Subcutaneous abdominal adipose tissue (tissue), 5 donors: ENCODE data around the gene IFT25.
"Not testable (repeated sequence)": the region's sequence is repeated elsewhere in the genome, so short reads cannot be mapped to it uniquely, and the experiment has no call there.

Experiments
- H3K27ac ChIP-seq: one replicate; pipeline ENCODE4 v1.7.0; 2013; ENCODE audit warnings: low read depth, mild to moderate bottlenecking, inconsistent platforms, low read length, moderate library complexity
- H3K27me3 ChIP-seq, 5 donors: one replicate each; pipeline ENCODE4 v1.7.0; 2013; ENCODE audit warnings: low read length in 5 of 5, inconsistent platforms in 1 of 5; ENCODE audit not compliant: control insufficient read depth in 5 of 5, insufficient read depth in 4 of 5
- H3K36me3 ChIP-seq, 5 donors: one replicate each; pipeline ENCODE4 v1.7.0; 2013; ENCODE audit warnings: low read length in 5 of 5; ENCODE audit not compliant: control insufficient read depth in 5 of 5, insufficient read depth in 5 of 5
- H3K4me1 ChIP-seq, 5 donors: one replicate each; pipeline ENCODE4 v1.7.0; 2013; ENCODE audit warnings: low read length in 5 of 5, mild to moderate bottlenecking in 3 of 5, moderate library complexity in 1 of 5; ENCODE audit not compliant: control insufficient read depth in 5 of 5, insufficient read depth in 5 of 5
- H3K4me3 ChIP-seq, 5 donors: one replicate each; pipeline ENCODE4 v1.7.0; 2013; ENCODE audit warnings: low read length in 5 of 5, low read depth in 1 of 5
- H3K9ac ChIP-seq, 5 donors: one replicate each; pipeline ENCODE4 v1.7.0; 2013; ENCODE audit warnings: low read length in 5 of 5, mild to moderate bottlenecking in 4 of 5, moderate library complexity in 3 of 5
- H3K9me3 ChIP-seq, 5 donors: one replicate each; pipeline ENCODE4 v1.7.0; 2013; ENCODE audit warnings: low read length in 5 of 5; ENCODE audit not compliant: control insufficient read depth in 5 of 5
- donor health status: healthy.
- donor health status: healthy.
- donor health status: healthy.
- donor health status: healthy.
- donor health status: healthy.

The IFT25 gene

GRCh38 chr1:53979712-53980450, 34.4 kb upstream of the IFT25 start:
- Histone ChIP-seq H3K27me3 (no peaks in the 10 kb centered on the region), H3K9me3 (no peaks in the 10 kb centered on the region), H3K27ac (no peak overlapping the region), H3K4me1 (peaks cover 0 to 14% (median 10%) of the 10 kb centered on the region in 5 donors), H3K9ac (no peak overlapping the region), H3K36me3 (no peaks in the 10 kb centered on the region), H3K4me3 (no peak overlapping the region)

GRCh38 chr1:53975861-53976260, 30.4 kb upstream of the IFT25 start:
- no peaks in the 10 kb centered on the region for H3K27me3 ChIP-seq
- no peak overlapping the region for H3K27ac ChIP-seq
- peaks cover 0 to 4% (median 0%) of the 10 kb centered on the region in 5 donors for H3K4me1 ChIP-seq
- H3K9ac ChIP-seq, result no peak overlapping the region
- H3K36me3 ChIP-seq, result peaks cover 0 to 6% (median 5%) of the 10 kb centered on the region in 5 donors
- no peaks in the 10 kb centered on the region for H3K9me3 ChIP-seq
- H3K4me3 ChIP-seq, result no peak overlapping the region

- Histone ChIP-seq H3K4me1 (no peaks in the 10 kb centered on the region), H3K27ac (no peak overlapping the region), H3K9me3 (no peaks in the 10 kb centered on the region), H3K4me3 (no peak overlapping the region), H3K36me3 (peaks cover 19 to 38% (median 30%) of the 10 kb centered on the region in 5 donors), H3K27me3 (no peaks in the 10 kb centered on the region), H3K9ac (no peak overlapping the region)
Observed at GRCh38 chr1:53971718-53972117, 26.2 kb upstream of the IFT25 start.

- H3K9ac ChIP-seq, H3K27ac ChIP-seq, H3K4me3 ChIP-seq, H3K4me1 ChIP-seq, H3K27me3 ChIP-seq, H3K9me3 ChIP-seq: not testable (repeated sequence)
- peaks cover 26 to 50% (median 41%) of the 10 kb centered on the region in 5 donors for H3K36me3 ChIP-seq
Observed at GRCh38 chr1:53969323-53969722, 23.8 kb upstream of the IFT25 start.

- Histone ChIP-seq H3K27me3 (no peaks in the 10 kb centered on the region), H3K36me3 (peaks cover 26 to 61% (median 47%) of the 10 kb centered on the region in 5 donors), H3K27ac (no peak overlapping the region), H3K4me3 (no peak overlapping the region), H3K9me3 (no peaks in the 10 kb centered on the region), H3K4me1 (no peaks in the 10 kb centered on the region), H3K9ac (no peak overlapping the region)
Observed at GRCh38 chr1:53968125-53968513, 22.6 kb upstream of the IFT25 start.

GRCh38 chr1:53967409-53968124, 22.1 kb upstream of the IFT25 start:
- Histone ChIP-seq H3K9me3 (no peaks in the 10 kb centered on the region), H3K9ac (no peak overlapping the region), H3K4me1 (no peaks in the 10 kb centered on the region), H3K4me3 (no peak overlapping the region), H3K27ac (no peak overlapping the region), H3K27me3 (no peaks in the 10 kb centered on the region), H3K36me3 (peaks cover 29 to 67% (median 52%) of the 10 kb centered on the region in 5 donors)

- no peak overlapping the region for H3K9ac ChIP-seq
- no peaks in the 10 kb centered on the region for H3K9me3 ChIP-seq
- H3K27me3 ChIP-seq, result no peaks in the 10 kb centered on the region
- H3K4me3 ChIP-seq, result no peak overlapping the region
- H3K4me1 ChIP-seq, result no peaks in the 10 kb centered on the region
- peaks cover 34 to 75% (median 60%) of the 10 kb centered on the region in 5 donors for H3K36me3 ChIP-seq
- no peak overlapping the region for H3K27ac ChIP-seq
Observed at GRCh38 chr1:53966794-53967193, 21.3 kb upstream of the IFT25 start.

- Histone ChIP-seq H3K27me3 (no peaks in the 10 kb centered on the region), H3K4me1 (no peaks in the 10 kb centered on the region), H3K9me3 (no peaks in the 10 kb centered on the region), H3K27ac (no peak overlapping the region), H3K9ac (no peak overlapping the region), H3K4me3 (no peak overlapping the region), H3K36me3 (peaks cover 35 to 84% (median 60%) of the 10 kb centered on the region in 5 donors)
Observed at GRCh38 chr1:53964109-53964508, 18.6 kb upstream of the IFT25 start.

- Histone ChIP-seq H3K4me3 (no peak overlapping the region), H3K9me3 (no peaks in the 10 kb centered on the region), H3K4me1 (no peaks in the 10 kb centered on the region), H3K9ac (no peak overlapping the region), H3K27ac (no peak overlapping the region), H3K27me3 (no peaks in the 10 kb centered on the region), H3K36me3 (peaks cover 32 to 85% (median 57%) of the 10 kb centered on the region in 5 donors)
Observed at GRCh38 chr1:53963460-53963859, 18.0 kb upstream of the IFT25 start.

GRCh38 chr1:53962395-53962794, 16.9 kb upstream of the IFT25 start:
- no peak overlapping the region for H3K9ac ChIP-seq
- H3K36me3 ChIP-seq, result peaks cover 23 to 75% (median 50%) of the 10 kb centered on the region in 5 donors
- H3K27me3 ChIP-seq, result no peaks in the 10 kb centered on the region
- H3K4me3 ChIP-seq, result no peak overlapping the region
- peaks cover 0 to 1% (median under 1%) of the 10 kb centered on the region in 5 donors for H3K4me1 ChIP-seq
- H3K9me3 ChIP-seq, result no peaks in the 10 kb centered on the region
- no peak overlapping the region for H3K27ac ChIP-seq
